Stimulated activated CD4-positive, alpha-beta T cell treated with anti-CD3 and anti-CD28 coated beads, Interleukin-2, amount 100 ng/mL, for 48 hours (primary cell): Measurements from ENCODE around the gene DEFB113.

ENCODE experiments used
- DNase-seq, 2 donors: peaks; one replicate each; pipeline ENCODE4 v3.0.0-alpha.2; 2020

DEFB113 gene

DNA sequence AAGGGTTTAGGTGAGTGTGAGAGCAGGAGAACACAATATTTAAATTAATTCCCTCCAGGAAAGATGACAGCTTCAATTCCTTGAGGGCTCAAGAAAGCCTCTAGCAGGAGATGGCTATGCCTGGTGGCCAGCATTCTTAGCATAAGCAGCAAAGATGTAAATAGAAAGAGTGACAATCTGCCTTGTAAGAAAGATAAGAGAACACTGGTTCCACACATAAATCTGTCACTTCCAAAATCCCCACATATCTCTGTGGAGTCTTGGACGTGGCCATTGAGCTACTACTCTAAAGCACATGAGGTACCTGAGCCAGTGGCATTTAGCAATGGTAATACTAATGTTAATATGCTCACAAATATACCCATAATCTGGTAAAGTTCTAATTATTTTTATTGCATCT is 34.7 kb downstream of the DEFB113 start:
- no peak for DNase-seq

DNA sequence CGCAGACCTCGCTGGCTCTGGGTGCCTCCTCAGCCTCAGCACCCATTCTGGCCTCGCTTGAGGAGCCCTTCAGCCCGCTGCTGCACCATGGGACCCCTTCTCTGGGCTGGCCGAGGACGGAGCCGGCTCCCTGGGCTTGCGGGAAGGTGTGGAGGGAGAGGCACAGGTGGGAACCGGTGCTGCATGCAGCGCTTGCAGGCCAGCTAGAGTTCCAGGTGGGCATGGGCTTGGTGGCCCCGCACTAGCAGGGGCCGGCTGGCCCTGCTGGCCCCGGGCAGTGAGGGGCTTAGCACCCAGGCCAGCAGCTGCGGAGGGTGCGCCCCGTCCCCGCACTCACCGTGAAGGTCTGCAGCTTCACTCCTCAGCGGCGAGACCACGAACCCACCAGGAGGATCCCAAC is 35.9 kb downstream of the DEFB113 start:
- no peak for DNase-seq

DNA sequence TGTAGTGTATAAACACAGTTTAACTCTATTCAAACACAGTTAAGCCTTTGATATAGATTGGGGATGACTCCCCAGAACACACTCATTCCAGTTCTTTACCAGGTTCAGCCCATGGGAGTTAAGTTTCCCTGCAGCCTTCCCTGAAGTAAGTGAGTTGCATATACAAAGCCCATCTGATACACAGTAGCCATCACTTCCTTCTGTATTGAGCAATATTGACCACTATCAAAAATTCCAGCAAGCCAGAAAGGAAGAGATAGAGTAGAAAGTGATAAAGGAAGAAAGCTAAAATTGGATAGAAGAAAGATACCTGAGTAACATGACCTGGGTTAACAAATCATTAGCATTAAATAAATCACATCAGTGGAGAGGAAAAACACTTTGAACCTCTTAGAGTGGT is 40.1 kb downstream of the DEFB113 start:
- no peak for DNase-seq

DNA sequence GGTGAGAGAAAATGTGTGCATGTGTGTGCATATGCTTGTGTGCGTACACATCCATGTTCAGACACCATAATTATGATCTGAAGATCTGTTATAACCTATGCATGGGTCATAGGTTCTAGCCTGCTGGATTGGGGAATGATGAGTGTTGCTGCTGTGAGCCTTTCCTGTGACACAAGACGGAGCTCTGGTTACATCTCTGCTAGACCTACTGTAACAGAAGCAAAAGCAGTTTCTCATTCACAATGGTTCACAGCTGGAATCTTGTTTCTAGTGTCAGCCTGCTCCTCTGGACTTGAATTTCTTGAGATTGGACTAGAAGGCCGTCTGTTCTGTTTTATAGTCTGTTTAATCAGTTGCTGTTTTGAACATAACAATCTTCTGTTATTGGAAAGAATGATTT is 45.6 kb downstream of the DEFB113 start:
- no peak for DNase-seq

- DNase-seq, result no peak
These were observed 49.3 kb downstream of the DEFB113 start for GRCh38 chr6:49919935-49920644.

- no peak for DNase-seq
These were observed 50.2 kb downstream of the DEFB113 start for GRCh38 chr6:49919261-49919660.

GRCh38 chr6:49918787-49919186 is 50.6 kb downstream of the DEFB113 start:
- DNase-seq, result no peak
